ENCODE measurements around the gene SH2B3. TPM values are rescaled to one million over a fixed set of nuclear protein-coding genes. Genes with fewer than 3 reads are reported as not detected.

Gene SH2B3
- total RNA-seq, 1 donor = 27.8 TPM

- H3K4me3 ChIP-seq (ENCODE audit: low read depth, low read length) = no peak overlapping the region
- no peak for DNase-seq (ENCODE audit: low read depth)
- TF ChIP-seq, protein P1, sequence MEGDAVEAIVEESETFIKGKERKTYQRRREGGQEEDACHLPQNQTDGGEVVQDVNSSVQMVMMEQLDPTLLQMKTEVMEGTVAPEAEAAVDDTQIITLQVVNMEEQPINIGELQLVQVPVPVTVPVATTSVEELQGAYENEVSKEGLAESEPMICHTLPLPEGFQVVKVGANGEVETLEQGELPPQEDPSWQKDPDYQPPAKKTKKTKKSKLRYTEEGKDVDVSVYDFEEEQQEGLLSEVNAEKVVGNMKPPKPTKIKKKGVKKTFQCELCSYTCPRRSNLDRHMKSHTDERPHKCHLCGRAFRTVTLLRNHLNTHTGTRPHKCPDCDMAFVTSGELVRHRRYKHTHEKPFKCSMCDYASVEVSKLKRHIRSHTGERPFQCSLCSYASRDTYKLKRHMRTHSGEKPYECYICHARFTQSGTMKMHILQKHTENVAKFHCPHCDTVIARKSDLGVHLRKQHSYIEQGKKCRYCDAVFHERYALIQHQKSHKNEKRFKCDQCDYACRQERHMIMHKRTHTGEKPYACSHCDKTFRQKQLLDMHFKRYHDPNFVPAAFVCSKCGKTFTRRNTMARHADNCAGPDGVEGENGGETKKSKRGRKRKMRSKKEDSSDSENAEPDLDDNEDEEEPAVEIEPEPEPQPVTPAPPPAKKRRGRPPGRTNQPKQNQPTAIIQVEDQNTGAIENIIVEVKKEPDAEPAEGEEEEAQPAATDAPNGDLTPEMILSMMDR (IDR thresholded peaks at IDR 0.05; ENCODE audit: insufficient read depth, low read length) = no peak
Measured at GRCh38 chr12:111448266-111448830, 42.6 kb downstream of the SH2B3 start.

- no peak for DNase-seq (ENCODE audit: low read depth)
- TF ChIP-seq, protein P1 (IDR thresholded peaks at IDR 0.05; ENCODE audit: insufficient read depth, low read length) = no peak
- H3K4me3 ChIP-seq (ENCODE audit: low read depth, low read length) = no peak overlapping the region
Measured at GRCh38 chr12:111448846-111449790, 43.4 kb downstream of the SH2B3 start.

- TF ChIP-seq, protein P1 (IDR thresholded peaks at IDR 0.05; ENCODE audit: insufficient read depth, low read length) = no peak
- DNase-seq (ENCODE audit: low read depth) = no peak
- H3K4me3 ChIP-seq (ENCODE audit: low read depth, low read length) = no peak overlapping the region
Measured at GRCh38 chr12:111450676-111451075, 45.0 kb downstream of the SH2B3 start.

DNA sequence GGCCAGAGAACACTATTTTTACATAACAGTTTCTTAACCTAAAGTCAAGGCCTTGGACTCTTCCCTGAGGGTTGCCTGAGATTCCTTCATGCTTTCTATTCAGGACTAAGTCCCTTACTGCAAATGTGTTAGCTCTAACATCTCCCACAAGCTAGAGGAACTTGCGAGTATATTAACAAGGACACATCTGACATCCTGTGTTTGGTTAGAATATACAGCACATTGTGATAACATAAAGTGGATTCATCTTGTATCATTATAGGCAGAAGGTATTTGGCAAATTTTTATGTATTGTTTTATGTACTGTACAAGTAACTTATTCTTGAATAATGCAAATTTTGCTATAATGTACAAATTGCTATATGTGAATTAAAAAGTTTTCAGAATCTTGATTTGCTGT, 45.5 kb downstream of the SH2B3 start:
- H3K4me3 ChIP-seq (ENCODE audit: low read depth, low read length) = no peak overlapping the region
- TF ChIP-seq, protein P1 (IDR thresholded peaks at IDR 0.05; ENCODE audit: insufficient read depth, low read length) = no peak
- DNase-seq (ENCODE audit: low read depth) = no peak

GRCh38 chr12:111451649-111452129, 46.0 kb downstream of the SH2B3 start:
- no peak overlapping the region for H3K4me3 ChIP-seq (ENCODE audit: low read depth, low read length)
- peak; percentile 69 for DNase-seq (ENCODE audit: low read depth)
- TF ChIP-seq, protein P1 (IDR thresholded peaks at IDR 0.05; ENCODE audit: insufficient read depth, low read length) = peak; percentile 74

GRCh38 chr12:111453071-111453989, 47.6 kb downstream of the SH2B3 start:
- TF ChIP-seq, protein P1 (IDR thresholded peaks at IDR 0.05; ENCODE audit: insufficient read depth, low read length) = no peak
- no peak for DNase-seq (ENCODE audit: low read depth)
- H3K4me3 ChIP-seq (ENCODE audit: low read depth, low read length) = no peak overlapping the region

All from fibroblast of the aortic adventitia (primary cell).